ENCODE data around the gene KIF1B. TPM values are rescaled to one million over a fixed set of nuclear protein-coding genes. Genes with fewer than 3 reads are reported as not detected.
"Not testable (repeated sequence)": the region's sequence is repeated elsewhere in the genome, so short reads cannot be mapped to it uniquely, and the experiment has no call there.

The KIF1B gene
- total RNA-seq, 1 experiment from 2014 or later, result 69.5 TPM

GRCh38 chr1:10249808-10250457 lies 39.6 kb downstream of the KIF1B start:
- ChIA-PET POLR2A (ENCODE audit: low non-redundant PET) (no interaction called here), CTCF (no interaction called here)
- H3K9me3 ChIP-seq (ENCODE audit: low read depth, low read length, poor library complexity, severe bottlenecking), result no peaks in the 10 kb centered on the region
- TF ChIP-seq CTCF (conservative IDR thresholded peaks at IDR 0.05; ENCODE audit: low read depth, low read length) (no peak), EZH2 (IDR thresholded peaks at IDR 0.05; ENCODE audit: borderline replicate concordance, low read depth, low read length, poor library complexity, severe bottlenecking) (no peak)
- intact Hi-C loops (cut with micrococcal nuclease; ENCODE audit: unreplicated experiment), result no loop called here
- H3K4me1 ChIP-seq (ENCODE audit: insufficient read depth, low read length, poor library complexity, severe bottlenecking), result peaks cover 18% of the 10 kb centered on the region
- no peaks in the 10 kb centered on the region for H3K36me3 ChIP-seq (ENCODE audit: insufficient read depth, low read length, poor library complexity, severe bottlenecking)
- no peak overlapping the region for H3K4me3 ChIP-seq (ENCODE audit: low read depth, low read length, poor library complexity, severe bottlenecking)
- no peak for DNase-seq (ENCODE audit: low spot score)
- no peak overlapping the region for H3K27ac ChIP-seq (ENCODE audit: low read depth, low read length, poor library complexity, severe bottlenecking)
- BruUV-seq (replicated peaks), result no TSS peak
- H3K27me3 ChIP-seq (replicated peaks; ENCODE audit: insufficient read depth, low read depth, low read length, poor library complexity), result no peaks in the 10 kb centered on the region

- DNase-seq (ENCODE audit: low spot score), result no peak
- Histone ChIP-seq H3K9me3 (ENCODE audit: low read depth, low read length, poor library complexity, severe bottlenecking) (no peaks in the 10 kb centered on the region), H3K27ac (ENCODE audit: low read depth, low read length, poor library complexity, severe bottlenecking) (no peak overlapping the region), H3K4me3 (ENCODE audit: low read depth, low read length, poor library complexity, severe bottlenecking) (no peak overlapping the region), H3K36me3 (ENCODE audit: insufficient read depth, low read length, poor library complexity, severe bottlenecking) (no peaks in the 10 kb centered on the region), H3K27me3 (replicated peaks; ENCODE audit: insufficient read depth, low read depth, low read length, poor library complexity) (no peaks in the 10 kb centered on the region), H3K4me1 (ENCODE audit: insufficient read depth, low read length, poor library complexity, severe bottlenecking) (peaks cover 18% of the 10 kb centered on the region)
- ChIA-PET CTCF (no interaction called here), POLR2A (ENCODE audit: low non-redundant PET) (no interaction called here)
- intact Hi-C loops (cut with micrococcal nuclease; ENCODE audit: unreplicated experiment), result no loop called here
- BruUV-seq (replicated peaks), result no TSS peak
- no peak for TF ChIP-seq EZH2 (IDR thresholded peaks at IDR 0.05; ENCODE audit: borderline replicate concordance, low read depth, low read length, poor library complexity, severe bottlenecking)
- TF ChIP-seq CTCF (conservative IDR thresholded peaks at IDR 0.05; ENCODE audit: low read depth, low read length), result no peak
Observed at GRCh38 chr1:10250663-10251062, 40.3 kb downstream of the KIF1B start.

GRCh38 chr1:10251325-10252108 lies 41.1 kb downstream of the KIF1B start:
- POLR2A ChIA-PET (ENCODE audit: low non-redundant PET); H3K27me3 ChIP-seq (replicated peaks; ENCODE audit: insufficient read depth, low read depth, low read length, poor library complexity); intact Hi-C loops (cut with micrococcal nuclease; ENCODE audit: unreplicated experiment); H3K36me3 ChIP-seq (ENCODE audit: insufficient read depth, low read length, poor library complexity, severe bottlenecking); H3K9me3 ChIP-seq (ENCODE audit: low read depth, low read length, poor library complexity, severe bottlenecking); H3K4me3 ChIP-seq (ENCODE audit: low read depth, low read length, poor library complexity, severe bottlenecking); BruUV-seq (replicated peaks); H3K27ac ChIP-seq (ENCODE audit: low read depth, low read length, poor library complexity, severe bottlenecking); DNase-seq (ENCODE audit: low spot score); CTCF ChIA-PET: not testable (repeated sequence)
- H3K4me1 ChIP-seq (ENCODE audit: insufficient read depth, low read length, poor library complexity, severe bottlenecking), result peaks cover 18% of the 10 kb centered on the region
